GM19468 (cell line): ENCODE results near the gene CD86.

Source experiments
- ATAC-seq: cut with Tn5 transposase; IDR thresholded peaks from one replicate; pipeline ENCODE4 v1.9.1; 2021; ENCODE audit warnings: mild to moderate bottlenecking, moderate library complexity, moderate number of reproducible peaks; ENCODE audit not compliant: unreplicated experiment; ENCODE audit errors: extremely low read depth

The CD86 gene

DNA sequence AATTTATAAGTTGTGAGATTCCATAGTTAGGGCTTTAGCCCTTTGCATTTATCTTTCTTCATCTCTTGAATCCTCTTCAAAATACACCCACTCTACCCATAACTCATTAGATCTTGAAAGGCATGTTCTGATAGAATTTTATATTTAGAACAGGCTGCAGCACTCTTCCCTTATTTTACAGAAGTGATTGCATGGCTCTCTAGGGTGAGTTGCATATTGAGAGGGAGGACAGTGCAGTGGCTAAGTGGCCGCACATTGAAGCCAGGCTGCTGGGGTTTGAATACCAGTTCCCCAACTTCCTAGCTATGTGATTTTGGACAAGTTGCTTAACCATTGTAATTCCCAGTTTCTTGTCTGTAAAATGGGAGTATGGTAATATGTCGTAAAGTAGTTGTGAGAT lies 2.5 kb downstream of the CD86 start:
- no peak for ATAC-seq

DNA sequence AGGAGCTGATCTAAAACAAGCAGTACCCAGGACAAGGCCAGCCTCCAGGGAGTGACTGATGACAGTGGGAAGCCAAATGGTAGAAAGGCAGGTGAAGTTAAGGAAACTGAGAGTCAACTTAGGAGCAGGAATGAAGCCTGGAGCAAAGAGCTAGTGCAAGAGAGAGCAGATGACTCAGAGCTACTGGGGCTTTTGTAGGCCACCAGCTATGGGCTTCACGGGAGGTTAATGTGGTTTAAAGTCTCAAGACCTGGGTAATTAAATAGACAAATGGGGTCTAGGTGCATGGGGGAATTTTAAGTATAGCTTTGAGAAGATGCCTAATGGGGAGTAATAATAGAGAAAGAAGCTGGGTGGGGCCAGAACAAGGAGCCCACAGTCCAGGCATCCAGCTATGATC lies 3.1 kb downstream of the CD86 start:
- ATAC-seq = no peak

DNA sequence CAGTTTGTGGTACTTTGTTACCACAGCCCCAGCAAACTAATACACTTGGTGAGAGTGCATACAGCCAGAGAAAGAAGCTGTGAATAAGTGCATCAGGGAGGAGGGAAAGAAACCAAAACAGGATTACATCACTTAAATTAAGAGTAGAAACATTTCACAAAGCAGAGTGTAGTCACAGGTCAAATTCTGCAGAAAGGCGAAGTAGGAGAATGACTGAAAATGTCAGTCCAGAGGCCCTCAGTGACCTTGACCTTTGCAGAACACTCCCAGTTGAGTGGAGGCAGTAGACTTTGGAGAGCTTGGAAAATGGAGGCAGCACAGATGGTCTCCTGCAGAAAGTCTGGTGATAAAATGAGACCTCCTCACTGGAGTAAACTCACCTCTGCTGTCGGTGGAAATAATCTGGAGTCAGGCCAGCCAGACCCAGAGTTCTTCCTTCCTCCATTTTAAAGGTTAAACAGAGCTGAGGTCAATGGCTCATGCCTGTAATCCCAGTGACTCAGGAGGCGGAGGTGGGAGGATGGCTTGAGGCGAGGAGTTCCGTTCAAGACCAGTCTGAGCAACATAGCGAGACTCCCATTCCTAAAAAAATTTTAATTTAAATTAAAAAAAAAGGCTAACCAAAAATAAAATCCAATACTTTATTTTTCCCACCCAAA lies 5.0 kb downstream of the CD86 start:
- no peak for ATAC-seq

DNA sequence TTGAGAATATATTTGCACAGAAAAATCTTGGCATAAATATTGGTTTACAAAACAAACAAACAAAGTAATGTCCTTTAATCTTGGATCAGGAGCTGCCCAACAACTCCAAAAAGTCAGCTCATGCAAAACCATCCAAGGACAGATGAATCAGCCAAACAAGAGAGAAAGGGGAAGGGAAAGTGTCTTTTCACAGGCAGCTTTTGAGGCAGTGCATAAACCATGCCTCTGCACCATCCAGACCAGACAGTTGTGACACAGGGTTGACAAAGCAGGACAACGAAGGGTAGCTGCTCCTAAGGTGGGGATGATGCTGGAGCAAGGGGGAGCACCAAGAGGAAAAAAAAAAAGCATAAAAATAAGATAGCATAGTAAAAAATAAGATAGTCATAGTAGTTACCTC lies 8.7 kb downstream of the CD86 start:
- ATAC-seq = no peak

DNA sequence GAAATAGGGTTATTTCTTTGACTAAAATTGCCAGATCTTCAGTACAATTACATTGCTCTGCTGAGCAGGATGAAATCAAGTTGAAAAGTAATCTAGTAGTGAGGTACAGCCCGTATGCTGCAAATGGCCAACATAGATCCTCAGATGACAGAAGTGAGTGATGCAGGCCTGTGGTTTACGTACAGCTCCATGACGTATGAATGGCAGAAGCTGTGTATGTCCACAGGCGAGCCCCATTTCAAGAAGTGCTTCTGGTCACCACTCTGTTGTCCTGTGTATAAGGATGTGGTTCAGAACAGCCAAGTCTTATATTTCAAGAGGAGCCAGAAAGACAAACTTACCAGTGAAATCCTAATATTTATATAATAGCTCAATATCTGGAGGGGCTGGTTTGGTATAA lies 9.2 kb downstream of the CD86 start:
- no peak for ATAC-seq

DNA sequence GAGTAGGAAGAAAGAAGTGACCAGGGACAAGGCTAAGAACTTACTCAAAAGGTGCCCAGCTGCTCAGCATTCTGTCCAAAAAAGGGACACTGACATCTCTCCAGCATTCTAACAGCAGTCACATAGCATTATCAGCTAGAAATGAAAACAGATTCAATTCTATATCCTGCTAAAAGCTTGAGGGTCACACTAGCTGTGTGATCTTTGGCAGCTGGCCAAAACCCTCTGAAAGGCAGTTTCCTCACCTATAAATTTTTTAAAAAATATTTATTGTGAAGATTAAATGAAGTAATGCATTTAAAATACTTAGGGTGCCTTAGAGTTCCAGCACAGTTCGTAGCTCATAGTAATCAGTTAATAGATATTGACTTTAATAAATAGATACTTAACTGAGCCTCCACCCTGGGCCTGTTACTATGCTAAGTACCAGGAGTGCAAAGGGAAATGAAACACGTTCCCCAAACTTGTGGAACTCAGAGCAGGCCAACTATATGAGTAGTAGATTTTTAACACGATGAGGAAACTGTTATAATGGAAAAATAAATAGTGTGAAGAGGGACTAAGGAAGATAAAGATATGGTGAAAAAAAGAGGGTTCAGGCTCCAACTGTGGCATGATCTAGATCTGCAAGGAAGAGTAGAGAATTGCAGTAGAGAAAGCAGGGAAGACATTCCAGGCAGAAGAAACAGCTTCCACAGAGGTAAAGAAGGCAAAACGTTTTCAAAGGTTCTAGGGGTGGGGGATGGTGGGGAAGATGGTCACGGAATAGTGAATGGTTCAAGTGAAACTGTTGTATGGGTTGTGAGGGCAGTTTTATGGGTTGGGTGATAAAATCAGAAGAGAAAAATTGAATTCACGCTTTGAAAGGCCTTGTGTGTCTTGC lies 11.4 kb downstream of the CD86 start:
- ATAC-seq = no peak

DNA sequence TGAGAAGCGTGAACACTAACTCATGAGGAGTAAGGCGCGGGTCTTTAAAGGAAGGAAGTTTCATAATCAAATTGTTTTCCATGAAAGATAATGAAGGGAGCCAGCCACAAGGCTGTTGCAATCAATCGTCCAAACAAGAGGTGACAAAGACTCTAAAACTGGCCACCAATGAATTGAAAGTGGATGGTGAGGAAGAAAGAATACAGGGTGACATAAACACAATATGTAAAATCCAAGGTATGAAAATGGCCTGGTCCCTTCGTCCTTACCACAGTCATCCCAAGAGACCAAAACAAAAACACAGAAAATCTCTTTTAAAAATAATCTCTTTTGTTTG lies 12.0 kb downstream of the CD86 start:
- peak; percentile 17 for ATAC-seq

DNA sequence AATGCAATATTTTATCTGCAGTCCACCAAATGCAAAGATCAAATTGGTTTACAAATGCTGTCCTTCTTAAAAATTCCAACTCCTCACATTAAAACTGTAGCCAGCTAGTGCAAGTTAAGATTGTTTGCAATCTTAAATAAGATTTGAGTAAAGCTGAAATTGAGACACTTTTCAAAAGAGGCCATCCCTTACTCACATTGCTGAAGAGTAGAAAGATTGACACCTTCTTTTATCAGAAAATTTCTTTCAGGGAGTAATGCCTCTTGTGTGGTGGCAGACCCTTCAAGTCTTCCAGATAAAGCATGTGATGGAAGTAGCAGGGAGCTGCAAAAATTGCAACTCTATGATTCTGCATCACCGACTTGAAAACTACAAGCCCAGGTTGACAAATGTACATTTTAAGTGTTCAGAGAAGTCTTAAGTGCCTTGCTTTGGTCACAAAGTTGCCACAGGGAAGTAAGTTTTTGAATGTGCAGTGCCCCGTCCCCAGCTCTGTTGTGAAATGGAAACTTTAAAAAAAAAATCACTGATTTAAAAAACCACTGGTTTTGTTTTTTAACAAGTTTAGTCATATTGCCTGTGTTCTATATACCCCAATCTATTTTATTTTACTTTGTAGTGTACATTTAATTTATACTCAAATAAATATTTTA lies 12.6 kb downstream of the CD86 start:
- peak; percentile 18 for ATAC-seq

DNA sequence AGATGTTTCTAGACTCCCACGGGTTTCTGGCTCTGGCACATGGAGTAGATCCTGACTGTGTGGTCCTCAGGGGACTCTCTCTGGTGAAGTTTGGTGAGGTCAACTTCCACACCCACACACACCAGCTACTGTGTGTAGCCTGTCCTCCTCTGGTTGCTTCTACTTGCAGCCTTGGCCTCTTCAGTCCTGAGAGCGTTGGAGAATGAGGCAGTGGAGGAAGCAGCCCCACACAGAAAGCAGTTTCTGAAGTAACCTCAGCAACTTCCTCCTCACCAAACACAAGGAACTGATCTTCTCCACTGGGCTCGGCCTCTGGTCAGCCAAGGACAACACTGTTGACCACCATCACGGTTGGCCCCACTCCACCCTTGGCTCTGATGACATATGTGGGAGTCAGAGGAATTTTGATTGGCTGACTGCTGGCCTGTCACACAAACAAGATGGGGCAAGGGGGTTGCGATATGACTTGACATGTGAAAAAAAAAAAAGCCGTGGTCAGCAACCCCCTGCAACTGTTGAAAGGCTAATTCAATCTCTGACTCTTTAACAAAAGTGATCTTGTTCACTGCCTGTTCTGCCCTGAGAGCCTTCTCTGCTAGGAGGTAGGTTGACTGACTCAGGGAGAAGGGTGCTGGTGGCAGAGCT lies 19.6 kb downstream of the CD86 start:
- ATAC-seq = peak; percentile 22

DNA sequence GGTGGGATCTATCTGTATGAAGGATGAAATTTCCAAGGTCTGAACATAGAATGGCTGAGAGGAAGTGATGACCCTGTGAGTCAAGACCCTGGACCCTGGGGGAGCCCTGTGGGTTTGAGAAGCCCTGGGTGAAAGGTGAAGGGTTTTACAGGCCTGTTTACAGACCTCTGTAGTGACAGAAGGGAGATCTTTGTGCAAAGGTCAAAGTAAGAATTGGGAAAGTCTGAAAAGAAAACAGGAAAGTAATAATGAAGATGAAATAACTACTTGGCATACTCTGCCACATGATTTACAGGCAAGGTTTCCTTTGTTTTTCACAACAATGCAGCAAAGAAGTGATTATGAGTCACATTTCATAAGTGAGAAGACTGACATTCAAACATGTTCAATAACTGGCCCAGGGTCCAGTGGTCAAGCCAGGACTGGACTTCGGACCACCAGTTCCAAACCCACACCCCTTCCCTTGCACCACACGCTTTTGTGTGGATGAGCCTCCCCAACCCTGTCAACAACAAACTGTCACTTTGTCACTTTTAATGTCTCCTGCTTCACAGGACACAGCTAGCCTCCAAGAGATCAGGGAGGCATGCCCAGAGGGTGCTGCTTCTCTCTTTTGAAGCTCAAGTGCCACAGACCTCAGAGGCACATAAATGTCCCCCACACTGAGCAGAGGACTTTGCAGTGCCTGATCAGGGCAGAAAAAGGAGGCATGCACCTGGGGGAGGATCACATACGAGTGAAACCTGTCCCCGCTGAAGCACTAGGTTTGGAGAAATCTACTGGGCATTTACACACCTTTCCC lies 21.5 kb downstream of the CD86 start:
- ATAC-seq = no peak

DNA sequence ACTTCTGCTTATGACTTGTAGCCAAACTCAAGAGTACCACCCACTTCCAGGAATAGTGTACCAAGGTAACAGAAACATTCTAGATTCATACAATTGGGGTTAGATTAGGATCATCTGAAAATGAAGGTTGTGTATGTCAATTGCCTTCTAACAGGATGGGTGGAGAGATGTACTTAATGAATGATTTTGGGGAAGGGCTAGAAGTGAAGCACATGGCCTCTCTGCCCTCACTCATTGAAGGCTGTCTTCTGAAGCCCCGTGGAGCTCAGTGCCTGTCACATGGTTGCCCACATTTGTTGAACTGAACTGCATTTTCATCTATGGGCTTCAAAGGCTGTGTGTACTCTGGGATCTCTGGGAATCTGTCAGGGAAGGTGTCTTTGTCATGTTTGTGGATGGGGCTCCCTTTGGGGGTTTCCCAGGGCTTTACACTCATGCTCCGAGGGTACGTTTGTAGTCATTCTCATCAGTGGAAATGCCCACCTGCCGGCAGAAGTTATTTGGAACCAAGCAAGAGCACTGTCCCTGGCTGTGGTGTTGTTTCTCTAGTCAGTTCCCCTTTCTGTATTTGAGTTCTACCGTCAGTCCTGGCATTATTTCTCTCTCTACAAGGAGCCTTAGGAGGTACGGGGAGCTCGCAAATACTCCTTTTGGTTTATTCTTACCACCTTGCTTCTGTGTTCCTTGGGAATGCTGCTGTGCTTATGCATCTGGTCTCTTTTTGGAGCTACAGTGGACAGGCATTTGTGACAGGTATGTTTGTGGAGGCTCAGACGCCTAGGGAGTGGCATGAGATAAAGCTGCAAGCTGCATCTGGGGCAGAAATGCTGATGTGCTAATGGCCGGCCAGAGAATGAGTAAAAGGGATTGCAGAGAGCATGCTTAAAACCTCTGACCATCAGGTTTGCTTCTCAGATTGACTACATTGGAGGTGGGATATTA lies 22.4 kb downstream of the CD86 start:
- ATAC-seq = no peak

DNA sequence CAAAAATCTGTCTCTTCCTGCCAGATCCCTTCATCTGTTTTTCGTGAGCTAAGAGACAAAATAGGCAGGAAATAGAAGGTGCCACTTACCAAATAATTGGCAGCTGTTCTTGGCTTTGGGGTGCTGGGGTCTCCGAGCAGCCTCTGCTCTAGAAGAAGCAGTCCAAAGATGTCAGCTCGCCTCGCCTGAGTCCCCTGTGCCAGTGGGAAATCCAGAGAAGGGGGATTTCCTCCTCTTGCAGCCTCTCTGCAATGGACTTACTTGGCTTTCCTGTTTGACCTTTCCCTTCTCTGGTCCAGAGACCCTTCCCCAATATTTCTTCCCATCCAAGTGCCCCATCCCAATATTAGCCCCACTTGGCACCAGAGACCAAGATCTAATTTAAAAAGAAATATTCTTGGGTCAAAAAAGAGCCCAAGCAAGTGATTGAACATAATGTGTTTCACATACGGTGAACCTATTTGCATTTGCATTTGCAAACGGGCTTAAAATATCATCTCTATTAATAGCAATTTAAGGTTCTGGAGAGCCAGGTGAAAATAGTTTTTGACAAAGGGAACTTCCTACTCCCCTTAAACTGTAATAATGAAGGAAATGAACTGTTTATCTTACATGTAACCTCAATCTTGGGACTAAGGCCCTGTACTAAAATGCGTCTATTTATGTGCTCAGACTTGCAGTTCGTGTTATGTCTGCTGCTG lies 23.2 kb downstream of the CD86 start:
- no peak for ATAC-seq

DNA sequence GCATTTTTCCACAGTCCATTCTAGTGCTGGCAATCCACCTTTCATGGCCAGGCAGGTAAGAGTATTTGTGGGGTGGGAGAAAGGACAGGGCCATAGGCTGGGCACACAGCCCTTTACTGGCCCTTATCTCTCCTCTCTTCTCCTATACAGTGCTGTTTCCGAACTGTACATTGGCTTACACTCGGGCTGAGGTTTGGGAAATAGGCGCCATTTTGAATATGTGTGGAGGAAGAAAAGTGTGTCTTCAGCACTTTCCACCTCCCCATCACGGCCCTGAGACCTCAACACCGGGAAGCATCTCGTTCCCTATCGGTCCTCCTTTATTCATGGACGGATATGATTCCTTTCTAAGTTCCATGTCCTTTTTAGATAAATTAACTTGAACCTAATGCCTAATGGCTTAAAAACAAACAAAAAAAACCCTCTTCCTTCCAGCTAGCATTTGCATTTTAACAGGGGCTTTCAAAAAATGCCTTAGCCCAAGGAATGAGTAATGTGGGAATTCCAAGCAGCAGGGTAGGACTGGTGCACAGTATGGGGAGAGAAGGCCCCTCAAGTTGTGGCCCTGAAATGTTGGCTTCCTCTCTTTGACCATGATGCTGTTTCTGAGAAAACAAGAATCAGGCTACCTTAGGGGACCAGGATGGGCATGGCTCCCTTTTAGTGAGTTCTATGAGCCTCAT lies 24.5 kb downstream of the CD86 start:
- no peak for ATAC-seq

DNA sequence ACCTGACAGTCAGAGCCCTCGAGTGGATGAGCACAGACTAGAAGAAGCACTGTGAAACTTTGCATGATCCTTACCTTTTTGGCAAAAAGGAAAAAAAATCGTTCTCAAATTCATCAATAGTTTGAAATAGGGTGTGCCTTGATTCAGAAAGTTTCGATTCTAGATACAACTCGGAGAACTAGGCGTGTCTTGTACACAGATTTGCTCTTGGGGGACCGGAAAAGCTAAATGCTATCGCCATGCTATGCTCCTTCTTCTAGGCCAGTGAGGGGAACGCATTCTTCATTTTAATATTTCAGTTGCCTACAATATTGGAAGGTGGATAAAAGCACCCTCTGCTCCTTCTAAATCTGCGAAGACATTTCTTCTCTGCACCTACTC lies 25.0 kb downstream of the CD86 start:
- no peak for ATAC-seq

DNA sequence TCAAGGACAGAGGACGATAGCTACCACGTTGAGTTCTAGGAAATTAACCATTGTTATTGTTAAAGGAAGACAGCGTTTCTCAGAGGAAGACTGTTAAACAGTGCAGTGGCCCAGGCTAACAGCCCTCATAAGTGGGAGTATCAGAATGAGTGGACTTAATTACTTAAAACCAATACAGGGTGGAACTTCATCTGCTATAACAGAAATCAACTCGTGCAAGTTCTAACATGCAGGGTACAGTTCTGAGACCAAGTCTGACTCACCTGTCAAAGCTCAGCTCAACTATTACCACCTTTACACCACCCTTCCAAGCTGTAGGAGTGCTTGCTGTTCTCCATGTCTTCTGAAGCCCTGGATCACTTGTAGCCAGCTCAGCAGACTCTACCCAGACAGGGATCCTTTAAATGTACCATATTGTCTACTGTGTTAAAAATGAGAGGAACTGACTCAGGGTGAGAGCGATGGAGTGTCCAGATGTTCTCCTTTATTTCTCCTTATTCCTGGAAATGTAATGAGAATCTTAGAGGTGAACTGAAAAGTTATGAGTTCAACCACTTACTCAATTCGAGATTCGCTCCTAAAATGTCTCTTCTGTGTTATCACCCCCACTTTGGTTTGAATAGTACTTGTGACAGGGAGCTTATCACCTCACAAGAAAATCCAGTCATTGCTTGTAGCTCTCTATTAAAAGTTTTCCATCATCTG lies 26.5 kb downstream of the CD86 start:
- peak; percentile 49 for ATAC-seq

DNA sequence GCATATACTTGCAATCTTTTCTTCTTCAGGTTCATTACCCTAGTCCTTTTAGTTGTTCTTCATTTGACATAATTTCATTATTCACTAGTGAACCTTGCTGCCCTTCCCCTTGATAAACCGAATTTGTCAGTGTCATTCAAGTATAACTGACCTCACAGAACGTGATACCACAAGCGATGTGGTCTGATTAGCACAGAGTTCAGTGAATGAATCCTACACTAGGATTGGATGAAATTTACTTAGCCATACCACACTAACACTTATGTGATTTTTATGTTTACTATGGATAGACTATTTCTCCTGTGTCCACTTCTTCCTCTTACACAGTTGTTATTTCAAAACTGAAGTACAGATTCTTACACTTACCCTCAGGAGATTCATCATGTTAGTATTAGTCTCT lies 27.2 kb downstream of the CD86 start:
- no peak for ATAC-seq

DNA sequence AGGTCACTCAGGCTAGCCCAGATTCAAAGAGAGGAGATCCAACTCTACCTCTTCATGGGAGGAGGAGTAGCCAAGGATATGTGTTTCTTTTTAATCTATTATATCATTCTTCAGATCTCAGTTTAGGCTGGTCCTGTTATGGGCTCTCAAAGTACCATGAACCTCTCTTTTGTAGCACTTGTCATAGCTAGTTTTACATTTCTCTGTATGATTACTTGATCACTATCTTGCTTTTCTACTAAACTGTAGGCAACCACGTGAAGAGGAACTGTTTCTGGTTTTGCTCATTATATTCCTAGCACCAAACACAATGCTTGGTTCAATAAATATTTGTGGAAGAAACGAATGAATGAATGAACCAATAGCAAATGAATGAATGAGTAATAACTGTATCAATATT lies 29.6 kb downstream of the CD86 start:
- ATAC-seq = no peak
